Measurements from ENCODE around the gene FXYD3. TPM values are rescaled to one million over a fixed set of nuclear protein-coding genes. Genes with fewer than 3 reads are reported as not detected.

FXYD3 gene
- polyA plus RNA-seq, 1 donor (not counting 4 experiments of a cell fraction or from before 2014, with no cell fraction given): 851 TPM

DNA sequence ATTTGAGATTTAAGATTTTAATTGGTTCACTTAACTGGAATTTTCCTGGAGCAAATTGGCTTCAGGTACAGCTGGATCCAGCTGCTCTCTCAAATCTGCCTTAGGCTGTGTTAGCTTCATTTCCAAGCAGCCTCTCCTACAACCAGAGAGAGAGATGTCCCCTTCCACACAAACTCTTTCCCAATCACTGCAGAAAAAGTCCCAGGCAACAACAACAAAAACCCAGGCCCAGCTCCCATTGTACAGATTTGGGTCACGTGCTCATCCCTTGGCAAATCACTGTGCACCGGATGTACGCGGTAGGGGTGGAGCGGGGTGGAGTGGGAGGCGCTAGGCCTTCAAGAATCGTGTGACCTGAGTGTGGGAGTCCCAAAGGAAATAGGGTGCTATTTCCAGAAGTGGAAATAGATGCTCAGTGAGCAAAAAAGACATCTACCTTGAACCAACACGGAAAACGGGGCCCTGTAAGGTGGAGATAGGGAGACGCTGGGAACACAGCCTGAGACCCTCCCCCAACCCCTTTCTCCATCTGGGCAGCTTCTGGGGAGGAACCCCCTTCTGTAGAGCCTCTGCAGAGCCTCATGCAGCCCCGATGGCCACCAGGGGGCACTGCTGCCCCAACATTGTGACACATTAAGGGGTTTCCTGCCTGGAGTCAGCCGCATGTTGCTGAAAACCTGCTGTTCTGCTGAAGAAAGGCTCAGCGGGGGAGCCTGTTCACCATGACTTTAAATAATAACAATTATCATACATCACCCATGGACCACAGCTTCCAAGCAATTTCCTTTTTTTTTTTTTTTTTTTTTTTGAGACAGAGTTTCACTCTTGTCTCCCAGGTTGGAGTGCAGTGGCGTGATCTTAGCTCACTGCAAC lies 48.7 kb upstream of the FXYD3 start:
- TF ChIP-seq CTCF (optimal IDR thresholded peaks at IDR 0.05 in 1 of 3, IDR thresholded peaks at IDR 0.05 in 1 of 3, conservative IDR thresholded peaks at IDR 0.05 in 1 of 3; ENCODE audit: extremely low read depth in 1 of 3, insufficient read depth in 2 of 3, low read length in 3 of 3) (peak; percentile 92 to 96 (median 93)), EZH2 (IDR thresholded peaks at IDR 0.05; ENCODE audit: low read length) (no peak)
- Histone ChIP-seq H3K4me2 (ENCODE audit: control insufficient read depth, extremely low read depth, insufficient read depth, low read depth, low read length) (peak overlapping the region; percentile 48), H3K9me1 (ENCODE audit: control insufficient read depth, extremely low read depth, insufficient read depth, low read length) (no peaks in the 10 kb centered on the region), H3K4me3 (ENCODE audit: control insufficient read depth in 2 of 3, extremely low read depth in 1 of 3, insufficient read depth in 2 of 3, low read depth in 1 of 3, low read length in 3 of 3) (no peak overlapping the region), H2AFZ (ENCODE audit: control insufficient read depth, low read length) (no peak overlapping the region), H3K4me1 (ENCODE audit: control insufficient read depth, extremely low read depth, insufficient read depth, low read length) (peaks cover 5% of the 10 kb centered on the region), H4K20me1 (ENCODE audit: control insufficient read depth, extremely low read depth, insufficient read depth, low read length) (no peaks in the 10 kb centered on the region), H3K27me3 (ENCODE audit: control insufficient read depth, extremely low read depth, insufficient read depth, low read length) (no peaks in the 10 kb centered on the region), H3K36me3 (ENCODE audit: control insufficient read depth in 2 of 2, extremely low read depth in 1 of 2, insufficient read depth in 2 of 2, low read length in 2 of 2) (no peaks in the 10 kb centered on the region), H3K9me3 (ENCODE audit: control insufficient read depth, low read depth, low read length) (peaks cover 4% of the 10 kb centered on the region), H3K79me2 (ENCODE audit: control insufficient read depth, insufficient read depth, low read length) (no peaks in the 10 kb centered on the region), H3K27ac (ENCODE audit: control insufficient read depth, insufficient read depth, low read length) (no peak overlapping the region), H3K9ac (ENCODE audit: control insufficient read depth, extremely low read depth, insufficient read depth, low read length) (no peak overlapping the region)
- dilution Hi-C loops (cut with MboI; ENCODE audit: extremely low pct_ligation_motif_present, low sequenced_read_pairs): no loop called here
- DNase-seq (ENCODE audit: low read depth, low spot score): peak; percentile 50
- FAIRE-seq: peak; percentile 65

DNA sequence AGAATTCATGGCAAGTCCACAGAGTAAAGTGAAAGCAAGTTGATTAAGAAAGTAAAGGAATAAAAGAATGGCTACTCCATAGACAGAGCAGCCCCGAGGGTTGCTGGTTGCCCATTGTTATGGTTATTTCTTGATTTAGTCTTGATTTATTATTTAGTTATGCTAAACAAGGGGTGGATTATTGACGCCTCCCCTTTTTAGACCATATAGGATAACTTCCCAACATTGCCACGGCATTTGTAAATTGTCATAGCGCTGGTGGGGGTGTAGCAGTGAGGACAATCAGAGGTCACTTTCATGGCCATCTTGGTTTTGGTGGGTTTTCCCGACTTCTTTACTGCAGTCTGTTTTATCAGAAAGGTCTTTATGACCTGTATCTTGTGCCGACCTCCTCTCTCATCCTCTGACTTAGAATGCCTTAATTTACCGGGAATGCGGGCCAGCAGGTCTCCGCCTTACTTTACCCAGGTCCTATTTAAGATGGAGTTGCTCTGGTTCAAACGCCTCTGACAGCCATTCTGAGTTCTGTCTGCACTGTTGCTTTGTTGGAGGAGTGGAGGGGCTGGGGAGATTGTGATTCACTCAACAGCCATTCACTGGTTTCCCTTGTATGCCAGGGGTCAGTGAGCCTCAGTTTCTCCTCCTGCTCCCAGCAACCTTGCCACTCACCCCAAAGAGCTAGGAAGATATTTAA lies 46.5 kb upstream of the FXYD3 start:
- Histone ChIP-seq H3K9me1 (ENCODE audit: control insufficient read depth, extremely low read depth, insufficient read depth, low read length) (no peaks in the 10 kb centered on the region), H3K4me1 (ENCODE audit: control insufficient read depth, extremely low read depth, insufficient read depth, low read length) (peaks cover 5% of the 10 kb centered on the region), H3K9me3 (ENCODE audit: control insufficient read depth, low read depth, low read length) (peaks cover 4% of the 10 kb centered on the region), H3K4me3 (ENCODE audit: control insufficient read depth in 2 of 3, extremely low read depth in 1 of 3, insufficient read depth in 2 of 3, low read depth in 1 of 3, low read length in 3 of 3) (no peak overlapping the region), H3K36me3 (ENCODE audit: control insufficient read depth in 2 of 2, extremely low read depth in 1 of 2, insufficient read depth in 2 of 2, low read length in 2 of 2) (no peaks in the 10 kb centered on the region), H2AFZ (ENCODE audit: control insufficient read depth, low read length) (no peak overlapping the region), H3K9ac (ENCODE audit: control insufficient read depth, extremely low read depth, insufficient read depth, low read length) (no peak overlapping the region), H3K27me3 (ENCODE audit: control insufficient read depth, extremely low read depth, insufficient read depth, low read length) (no peaks in the 10 kb centered on the region), H4K20me1 (ENCODE audit: control insufficient read depth, extremely low read depth, insufficient read depth, low read length) (no peaks in the 10 kb centered on the region), H3K27ac (ENCODE audit: control insufficient read depth, insufficient read depth, low read length) (no peak overlapping the region), H3K4me2 (ENCODE audit: control insufficient read depth, extremely low read depth, insufficient read depth, low read depth, low read length) (no peak overlapping the region), H3K79me2 (ENCODE audit: control insufficient read depth, insufficient read depth, low read length) (no peaks in the 10 kb centered on the region)
- FAIRE-seq (no peak), DNase-seq (ENCODE audit: low read depth, low spot score) (no peak)
- dilution Hi-C loops (cut with MboI; ENCODE audit: extremely low pct_ligation_motif_present, low sequenced_read_pairs): no loop called here
- TF ChIP-seq CTCF (optimal IDR thresholded peaks at IDR 0.05 in 1 of 3, IDR thresholded peaks at IDR 0.05 in 1 of 3, conservative IDR thresholded peaks at IDR 0.05 in 1 of 3; ENCODE audit: extremely low read depth in 1 of 3, insufficient read depth in 2 of 3, low read length in 3 of 3) (no peak), EZH2 (IDR thresholded peaks at IDR 0.05; ENCODE audit: low read length) (no peak)

Measured in keratinocyte (primary cell).